ENCODE results near the gene EFEMP1.

DNA sequence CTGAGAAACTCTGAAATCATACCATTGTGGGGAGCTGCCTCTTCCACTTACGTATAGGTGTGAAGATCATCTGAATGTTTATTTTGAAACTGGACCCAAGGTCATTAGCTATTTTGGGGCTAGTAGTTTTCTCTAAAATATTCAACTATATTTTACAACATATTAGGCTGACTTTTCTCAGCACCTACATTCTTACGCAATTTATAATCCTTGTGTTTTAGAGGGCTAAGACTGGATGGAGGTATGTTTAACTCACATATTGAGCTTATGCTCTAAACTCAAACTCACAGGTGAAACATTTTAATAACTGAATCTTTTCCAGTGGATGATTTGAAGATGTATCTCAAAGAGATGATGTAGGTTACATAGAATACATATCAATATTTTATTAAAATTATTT is 49.2 kb downstream of the EFEMP1 start:
- TF ChIP-seq, protein P1, sequence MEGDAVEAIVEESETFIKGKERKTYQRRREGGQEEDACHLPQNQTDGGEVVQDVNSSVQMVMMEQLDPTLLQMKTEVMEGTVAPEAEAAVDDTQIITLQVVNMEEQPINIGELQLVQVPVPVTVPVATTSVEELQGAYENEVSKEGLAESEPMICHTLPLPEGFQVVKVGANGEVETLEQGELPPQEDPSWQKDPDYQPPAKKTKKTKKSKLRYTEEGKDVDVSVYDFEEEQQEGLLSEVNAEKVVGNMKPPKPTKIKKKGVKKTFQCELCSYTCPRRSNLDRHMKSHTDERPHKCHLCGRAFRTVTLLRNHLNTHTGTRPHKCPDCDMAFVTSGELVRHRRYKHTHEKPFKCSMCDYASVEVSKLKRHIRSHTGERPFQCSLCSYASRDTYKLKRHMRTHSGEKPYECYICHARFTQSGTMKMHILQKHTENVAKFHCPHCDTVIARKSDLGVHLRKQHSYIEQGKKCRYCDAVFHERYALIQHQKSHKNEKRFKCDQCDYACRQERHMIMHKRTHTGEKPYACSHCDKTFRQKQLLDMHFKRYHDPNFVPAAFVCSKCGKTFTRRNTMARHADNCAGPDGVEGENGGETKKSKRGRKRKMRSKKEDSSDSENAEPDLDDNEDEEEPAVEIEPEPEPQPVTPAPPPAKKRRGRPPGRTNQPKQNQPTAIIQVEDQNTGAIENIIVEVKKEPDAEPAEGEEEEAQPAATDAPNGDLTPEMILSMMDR (IDR thresholded peaks at IDR 0.05; ENCODE audit: low read depth, low read length, missing input control) = no peak
- TF ChIP-seq, protein P2, sequence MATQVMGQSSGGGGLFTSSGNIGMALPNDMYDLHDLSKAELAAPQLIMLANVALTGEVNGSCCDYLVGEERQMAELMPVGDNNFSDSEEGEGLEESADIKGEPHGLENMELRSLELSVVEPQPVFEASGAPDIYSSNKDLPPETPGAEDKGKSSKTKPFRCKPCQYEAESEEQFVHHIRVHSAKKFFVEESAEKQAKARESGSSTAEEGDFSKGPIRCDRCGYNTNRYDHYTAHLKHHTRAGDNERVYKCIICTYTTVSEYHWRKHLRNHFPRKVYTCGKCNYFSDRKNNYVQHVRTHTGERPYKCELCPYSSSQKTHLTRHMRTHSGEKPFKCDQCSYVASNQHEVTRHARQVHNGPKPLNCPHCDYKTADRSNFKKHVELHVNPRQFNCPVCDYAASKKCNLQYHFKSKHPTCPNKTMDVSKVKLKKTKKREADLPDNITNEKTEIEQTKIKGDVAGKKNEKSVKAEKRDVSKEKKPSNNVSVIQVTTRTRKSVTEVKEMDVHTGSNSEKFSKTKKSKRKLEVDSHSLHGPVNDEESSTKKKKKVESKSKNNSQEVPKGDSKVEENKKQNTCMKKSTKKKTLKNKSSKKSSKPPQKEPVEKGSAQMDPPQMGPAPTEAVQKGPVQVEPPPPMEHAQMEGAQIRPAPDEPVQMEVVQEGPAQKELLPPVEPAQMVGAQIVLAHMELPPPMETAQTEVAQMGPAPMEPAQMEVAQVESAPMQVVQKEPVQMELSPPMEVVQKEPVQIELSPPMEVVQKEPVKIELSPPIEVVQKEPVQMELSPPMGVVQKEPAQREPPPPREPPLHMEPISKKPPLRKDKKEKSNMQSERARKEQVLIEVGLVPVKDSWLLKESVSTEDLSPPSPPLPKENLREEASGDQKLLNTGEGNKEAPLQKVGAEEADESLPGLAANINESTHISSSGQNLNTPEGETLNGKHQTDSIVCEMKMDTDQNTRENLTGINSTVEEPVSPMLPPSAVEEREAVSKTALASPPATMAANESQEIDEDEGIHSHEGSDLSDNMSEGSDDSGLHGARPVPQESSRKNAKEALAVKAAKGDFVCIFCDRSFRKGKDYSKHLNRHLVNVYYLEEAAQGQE (IDR thresholded peaks at IDR 0.05) = no peak
